Lower leg skin (tissue), 3 donors: ENCODE data around the gene CS.

Experiments
- CTCF ChIP-seq, 3 donors: fragments of 450-650 bp; IDR thresholded peaks; one replicate each; pipeline ENCODE4 v1.5.1; 2016; ENCODE audit warnings: antibody characterized with exemption in 3 of 3, mild to moderate bottlenecking in 3 of 3, moderate library complexity in 2 of 3
- POLR2A ChIP-seq, 2 donors: fragments of 450-650 bp; IDR thresholded peaks; one replicate each; pipeline ENCODE4 v1.6.1; 2016 to 2017; ENCODE audit warnings: antibody characterized with exemption in 2 of 2, mild to moderate bottlenecking in 1 of 2, moderate library complexity in 1 of 2

GRCh38 chr12:56304872-56305590, 4.9 kb upstream of the CS start:
- TF ChIP-seq CTCF (IDR thresholded peaks at IDR 0.05), result no peak
- no peak for TF ChIP-seq POLR2A (IDR thresholded peaks at IDR 0.05)
